Panc1 (cell line): ENCODE results near the gene GFPT2. TPM values are rescaled to one million over a fixed set of nuclear protein-coding genes. Genes with fewer than 3 reads are reported as not detected.
A peak's percentile ranks its signal among the peaks of the same experiment; 100 is the strongest.

Experiments used
- ATAC-seq: fragments of 200-7000 bp; cut with Tn5 transposase; 2 replicates; pipeline ENCODE4 v1.9.1; 2020; ENCODE audit warnings: mild to moderate bottlenecking, moderate library complexity
- BruUV-seq: library from RNA; stranded (reverse); fragments of 400-500 nt; replicated peaks from 2 replicates; lab custom pipeline; 2021; lab: Mats Ljungman, UMichigan
- CTCF ChIA-PET: fragments of 300-600 bp; sonication (Branson Sonifier 250); formaldehyde crosslinking; loops from one replicate; lab custom pipeline; 2022; ENCODE audit warnings: antibody characterized with exemption; lab: Charles Lee
- POLR2A ChIA-PET: fragments of 300-600 bp; sonication (Branson Sonifier 250); formaldehyde crosslinking; loops from one replicate; lab custom pipeline; 2022; ENCODE audit warnings: antibody characterized with exemption; lab: Charles Lee
- DNase-seq: peaks from one replicate; pipeline ENCODE4 v3.0.0-alpha.2; 2010; ENCODE audit warnings: low read depth, low spot score
- H3K27ac ChIP-seq: 2 replicates; pipeline ENCODE4 v1.5.1; 2011; ENCODE audit warnings: mild to moderate bottlenecking, low read length, inconsistent platforms
- H3K27me3 ChIP-seq: fragments of 200-500 bp; sonication (Bioruptor generic); 2 replicates; pipeline ENCODE4 v1.6.0; 2014; ENCODE audit warnings: low read length, inconsistent platforms; ENCODE audit not compliant: control insufficient read depth, insufficient read depth
- H3K36me3 ChIP-seq: fragments of 200-500 bp; sonication (Bioruptor generic); 2 replicates; pipeline ENCODE4 v1.5.1; 2014; ENCODE audit warnings: inconsistent platforms, mild to moderate bottlenecking, low read length, moderate library complexity; ENCODE audit not compliant: control insufficient read depth, insufficient read depth
- H3K4me1 ChIP-seq: 2 replicates; pipeline ENCODE4 v1.5.1; 2011; ENCODE audit warnings: inconsistent platforms, mild to moderate bottlenecking, low read length, moderate library complexity; ENCODE audit not compliant: control insufficient read depth, insufficient read depth
- H3K4me3 ChIP-seq, 2 experiments: 2 replicates each; pipeline ENCODE4 v1.5.1; 2011 to 2012; ENCODE audit warnings: low read depth in 2 of 2, low read length in 2 of 2, mild to moderate bottlenecking in 2 of 2, inconsistent platforms in 1 of 2, moderate library complexity in 1 of 2
- H3K9me3 ChIP-seq: fragments of 200-500 bp; sonication (Bioruptor generic); 2 replicates; pipeline ENCODE4 v1.5.1; 2014; ENCODE audit warnings: low read depth, mild to moderate bottlenecking, inconsistent platforms, low read length, moderate library complexity; ENCODE audit not compliant: control insufficient read depth, insufficient read depth
- CTCF ChIP-seq: fragments of 450-650 bp; IDR thresholded peaks from 2 replicates; pipeline ENCODE4 v1.5.1; 2017; ENCODE audit warnings: mild to moderate bottlenecking
- POLR2AphosphoS5 ChIP-seq: IDR thresholded peaks from 2 replicates; pipeline ENCODE4 v1.6.1; 2012; ENCODE audit warnings: mild to moderate bottlenecking, low read depth, low read length, moderate library complexity
- REST ChIP-seq, 2 experiments: IDR thresholded peaks; 2 replicates each; pipeline ENCODE4 v1.6.1; 2011 to 2012; ENCODE audit warnings: low read depth in 2 of 2, control low read depth in 1 of 2, low read length in 1 of 2, mild to moderate bottlenecking in 1 of 2, moderate library complexity in 1 of 2; ENCODE audit not compliant: insufficient read depth in 1 of 2
- SIN3A ChIP-seq: IDR thresholded peaks from 2 replicates; pipeline ENCODE4 v1.6.1; 2012; ENCODE audit warnings: low read depth, mild to moderate bottlenecking, low read length, moderate library complexity, borderline replicate concordance; ENCODE audit not compliant: insufficient read depth
- TCF7L2 ChIP-seq: IDR thresholded peaks from 2 replicates; pipeline ENCODE4 v1.6.1; 2011; ENCODE audit warnings: mild to moderate bottlenecking, low read depth, low read length, inconsistent platforms
- in situ Hi-C: cut with HindIII; loops from 2 replicates; pipeline ENCODE4 v1.10.0; 2016; ENCODE audit warnings: low sequenced_read_pairs, low pct_unique_long_range_greater_than_20kb
- intact Hi-C: fragments of 100-400 bp; cut with micrococcal nuclease; formaldehyde crosslinking; loops from one replicate; pipeline ENCODE4 v1.10.0; 2022; ENCODE audit not compliant: unreplicated experiment
- total RNA-seq: library from RNA; stranded (reverse); gene quantifications from one replicate; pipeline ENCODE4 v1.2.1, GENCODE V29; 2021; ENCODE audit not compliant: unreplicated experiment

GFPT2 gene
- total RNA-seq, 1 experiment from 2014 or later, result 2.1 TPM

GRCh38 chr5:180333661-180334060 lies 19.5 kb downstream of the GFPT2 start:
- ATAC-seq, result peak; percentile 48
- H3K4me1 ChIP-seq, result peaks cover 3% of the 10 kb centered on the region
- POLR2A ChIA-PET, result interaction anchor here (0.5 kb wide), 1 partner anchor 518 kb away, joined by 11 read pairs; no protein-coding TSS in a partner anchor
- no peaks in the 10 kb centered on the region for H3K36me3 ChIP-seq
- no peaks in the 10 kb centered on the region for H3K27me3 ChIP-seq
- TF ChIP-seq TCF7L2, result no peak
- TF ChIP-seq SIN3A, result no peak
- no peak for TF ChIP-seq CTCF
- no peak for TF ChIP-seq POLR2AphosphoS5
- TF ChIP-seq REST (IDR thresholded peaks at IDR 0.05; ENCODE audit: insufficient read depth in 1 of 2, low read depth in 2 of 2, low read length in 1 of 2), result no peak
- DNase-seq, result no peak
- H3K4me3 ChIP-seq, result no peak overlapping the region
- CTCF ChIA-PET, result no interaction called here
- no peaks in the 10 kb centered on the region for H3K9me3 ChIP-seq
- intact Hi-C loops, result no loop called here
- in situ Hi-C loops, result no loop called here
- no peak overlapping the region for H3K27ac ChIP-seq
- no TSS peak for BruUV-seq

- ATAC-seq, result no peak
- CTCF ChIA-PET, result no interaction called here
- in situ Hi-C loops (no loop called here), intact Hi-C loops (no loop called here)
- peaks cover 3% of the 10 kb centered on the region for H3K4me1 ChIP-seq
- no peaks in the 10 kb centered on the region for H3K36me3 ChIP-seq
- TF ChIP-seq TCF7L2, result no peak
- TF ChIP-seq CTCF, result no peak
- no peak for TF ChIP-seq SIN3A
- no peak for TF ChIP-seq REST (IDR thresholded peaks at IDR 0.05; ENCODE audit: insufficient read depth in 1 of 2, low read depth in 2 of 2, low read length in 1 of 2)
- no peak for TF ChIP-seq POLR2AphosphoS5
- no TSS peak for BruUV-seq
- no peaks in the 10 kb centered on the region for H3K9me3 ChIP-seq
- H3K27ac ChIP-seq, result no peak overlapping the region
- POLR2A ChIA-PET, result no interaction called here
- H3K27me3 ChIP-seq, result no peaks in the 10 kb centered on the region
- DNase-seq, result no peak
- H3K4me3 ChIP-seq, result no peak overlapping the region
Measured at GRCh38 chr5:180332861-180333260, 20.3 kb downstream of the GFPT2 start.
